Ecto neural progenitor cell (in vitro differentiated cells): Measurements from ENCODE around the gene BPIFB2.
"Not testable (repeated sequence)": the region's sequence is repeated elsewhere in the genome, so short reads cannot be mapped to it uniquely, and the experiment has no call there.

Experiments used
- DNase-seq: peaks from one replicate; pipeline ENCODE4 v3.0.0-alpha.2; 2018; ENCODE audit warnings: low spot score

The BPIFB2 gene, protein sequence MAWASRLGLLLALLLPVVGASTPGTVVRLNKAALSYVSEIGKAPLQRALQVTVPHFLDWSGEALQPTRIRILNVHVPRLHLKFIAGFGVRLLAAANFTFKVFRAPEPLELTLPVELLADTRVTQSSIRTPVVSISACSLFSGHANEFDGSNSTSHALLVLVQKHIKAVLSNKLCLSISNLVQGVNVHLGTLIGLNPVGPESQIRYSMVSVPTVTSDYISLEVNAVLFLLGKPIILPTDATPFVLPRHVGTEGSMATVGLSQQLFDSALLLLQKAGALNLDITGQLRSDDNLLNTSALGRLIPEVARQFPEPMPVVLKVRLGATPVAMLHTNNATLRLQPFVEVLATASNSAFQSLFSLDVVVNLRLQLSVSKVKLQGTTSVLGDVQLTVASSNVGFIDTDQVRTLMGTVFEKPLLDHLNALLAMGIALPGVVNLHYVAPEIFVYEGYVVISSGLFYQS

DNA sequence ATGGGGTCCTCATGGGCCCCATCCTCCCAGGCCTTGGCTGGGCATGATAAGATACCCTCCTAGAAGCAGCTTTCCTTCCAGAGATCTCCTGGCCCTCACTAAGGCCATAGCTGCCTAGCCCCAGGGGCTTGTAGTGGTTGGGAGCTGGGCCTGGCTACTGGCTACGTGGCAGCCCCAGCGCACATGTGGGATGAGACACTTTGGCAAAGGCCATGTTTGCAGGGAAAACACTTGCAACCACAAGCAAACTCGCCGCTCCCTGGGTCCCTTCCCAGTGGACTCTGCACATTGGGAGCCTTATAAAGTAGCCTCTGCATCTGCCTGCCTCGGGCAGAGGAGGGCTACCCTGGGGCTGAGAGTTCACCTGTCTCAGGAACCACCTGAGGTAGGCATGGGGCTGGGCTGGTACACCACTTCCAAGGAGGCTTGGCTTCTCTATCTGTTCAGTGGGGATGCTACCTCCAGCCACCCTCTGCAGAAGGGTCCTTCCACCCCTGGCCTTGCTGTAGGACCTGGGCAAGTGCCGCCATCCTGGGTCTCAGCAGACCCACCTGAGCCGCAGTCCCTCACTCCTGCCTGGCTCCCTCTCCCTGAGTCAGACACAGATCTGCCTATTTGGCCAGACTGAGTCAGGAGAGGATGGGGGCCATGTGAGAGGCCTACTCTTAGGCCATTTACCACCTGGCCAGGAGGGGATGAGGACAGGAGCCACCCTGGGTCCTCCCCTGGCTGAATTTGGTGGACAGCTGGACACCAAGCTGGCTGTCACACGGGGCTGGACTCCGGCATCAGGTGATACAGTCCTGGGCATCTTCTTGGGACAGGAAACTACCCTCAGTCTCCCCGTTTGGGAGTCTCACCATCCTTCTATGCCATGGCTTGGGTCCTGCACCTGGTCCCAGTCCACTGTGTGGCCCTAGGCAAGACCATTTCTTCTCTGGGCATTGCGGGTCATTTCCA is at the start of gene BPIFB2:
BPIFB2 (plus strand) TSS at position 329 of the 960 bp plus-strand sequence. CDS start 871 bp downstream, outside the sequence.
- no peak for DNase-seq

DNA sequence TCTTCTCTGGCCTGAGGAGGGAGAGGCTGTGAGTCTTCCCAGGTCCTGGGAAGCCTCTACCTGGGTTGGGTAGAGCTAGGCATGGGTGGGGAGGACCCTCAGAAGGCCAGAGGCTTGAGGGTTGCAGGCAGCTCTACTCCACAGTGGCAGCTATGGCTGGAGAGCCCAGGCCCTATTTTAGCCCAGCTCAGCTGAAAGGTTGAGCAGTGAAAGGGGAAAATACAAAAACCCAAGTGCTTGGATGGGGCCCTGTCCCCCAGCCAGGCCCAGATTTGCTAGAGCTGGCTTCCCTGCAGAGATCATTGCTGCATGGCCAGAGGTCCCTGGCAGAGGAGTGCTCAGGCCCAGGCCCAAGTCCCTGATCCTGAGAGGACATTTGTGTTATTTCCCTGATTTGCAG is 48.9 kb upstream of the BPIFB2 start:
- DNase-seq, result no peak

- DNase-seq, result no peak
These were observed 47.9 kb upstream of the BPIFB2 start for GRCh38 chr20:32959351-32960221.

DNA sequence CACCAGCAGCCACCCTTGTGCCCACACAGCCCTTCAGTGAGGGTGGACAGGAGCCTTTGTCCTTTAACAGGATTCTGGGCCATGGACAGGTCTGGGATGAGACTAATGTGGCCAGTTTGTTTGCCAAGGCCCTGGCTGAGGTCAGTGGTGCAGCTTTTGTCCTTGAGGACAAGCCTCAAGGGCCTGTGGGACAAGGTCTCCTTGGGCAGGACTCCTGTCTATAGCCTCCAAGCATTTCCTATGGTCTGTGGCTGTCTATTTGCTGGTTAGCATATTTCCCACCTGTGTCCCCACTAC is 47.3 kb upstream of the BPIFB2 start:
- DNase-seq, result no peak

GRCh38 chr20:32960849-32961731 is 46.4 kb upstream of the BPIFB2 start:
- DNase-seq, result peak; percentile 35

DNA sequence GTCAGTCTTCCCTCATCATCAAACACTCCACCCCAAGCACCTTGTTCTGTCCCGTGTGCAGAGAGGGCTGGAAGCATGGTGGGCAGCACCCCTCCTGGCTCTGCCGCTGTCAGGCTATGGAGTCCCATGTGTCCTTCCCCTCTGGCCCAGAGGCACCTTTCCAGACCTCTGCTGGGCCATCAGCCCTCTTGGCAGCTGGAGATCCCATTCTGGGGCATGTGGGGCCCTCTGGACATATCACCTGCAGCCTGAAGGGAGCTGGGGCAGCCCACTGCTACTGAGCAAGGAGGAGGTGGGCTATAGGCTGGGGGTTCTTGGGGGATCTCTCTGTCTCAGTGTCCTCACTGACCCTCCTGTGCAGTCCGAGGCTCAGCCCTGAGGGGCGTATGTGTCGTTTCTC is 45.5 kb upstream of the BPIFB2 start:
- peak; percentile 39 for DNase-seq

GRCh38 chr20:32962646-32963045 is 44.9 kb upstream of the BPIFB2 start:
- not testable (repeated sequence) for DNase-seq

DNA sequence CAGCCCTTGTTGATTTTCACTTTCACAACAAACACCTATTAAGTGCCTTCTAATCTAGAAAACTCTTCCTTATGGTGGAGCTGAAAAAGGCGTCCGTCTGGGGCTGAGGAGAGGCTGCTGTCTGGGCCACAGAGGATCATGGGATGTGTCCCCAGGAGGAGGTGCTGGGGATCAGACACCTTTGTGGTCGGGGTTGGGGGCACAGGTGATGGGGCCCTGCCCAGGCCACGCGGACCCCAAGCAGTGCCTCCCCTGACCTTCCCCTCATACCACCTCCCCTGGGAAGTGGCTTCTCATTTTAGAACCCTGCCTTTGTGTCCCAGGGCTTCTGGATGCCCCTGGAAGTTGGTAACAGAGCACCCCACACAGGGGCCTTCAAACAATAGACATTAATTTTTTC is 44.3 kb upstream of the BPIFB2 start:
- no peak for DNase-seq

DNA sequence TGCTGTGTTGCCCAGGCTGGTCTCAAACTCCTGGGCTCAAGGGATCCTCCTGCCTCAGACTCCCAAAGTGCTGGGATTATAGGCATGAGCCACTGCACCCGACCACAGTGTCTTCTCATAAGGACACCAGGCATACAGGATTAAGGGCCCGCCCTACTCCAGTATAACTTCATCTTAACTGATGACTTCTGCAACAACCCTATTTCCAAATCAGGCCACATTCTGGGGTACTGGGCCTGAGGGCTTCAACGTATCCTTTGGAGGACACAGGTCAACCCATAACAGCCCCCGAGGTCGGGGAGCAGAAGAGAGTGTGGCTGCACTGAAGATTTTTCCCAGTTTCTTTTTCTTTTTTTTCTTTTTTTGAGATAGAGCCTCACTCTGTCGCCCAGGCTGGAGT is 42.9 kb upstream of the BPIFB2 start:
- no peak for DNase-seq

GRCh38 chr20:32965115-32965514 is 42.4 kb upstream of the BPIFB2 start:
- no peak for DNase-seq

DNA sequence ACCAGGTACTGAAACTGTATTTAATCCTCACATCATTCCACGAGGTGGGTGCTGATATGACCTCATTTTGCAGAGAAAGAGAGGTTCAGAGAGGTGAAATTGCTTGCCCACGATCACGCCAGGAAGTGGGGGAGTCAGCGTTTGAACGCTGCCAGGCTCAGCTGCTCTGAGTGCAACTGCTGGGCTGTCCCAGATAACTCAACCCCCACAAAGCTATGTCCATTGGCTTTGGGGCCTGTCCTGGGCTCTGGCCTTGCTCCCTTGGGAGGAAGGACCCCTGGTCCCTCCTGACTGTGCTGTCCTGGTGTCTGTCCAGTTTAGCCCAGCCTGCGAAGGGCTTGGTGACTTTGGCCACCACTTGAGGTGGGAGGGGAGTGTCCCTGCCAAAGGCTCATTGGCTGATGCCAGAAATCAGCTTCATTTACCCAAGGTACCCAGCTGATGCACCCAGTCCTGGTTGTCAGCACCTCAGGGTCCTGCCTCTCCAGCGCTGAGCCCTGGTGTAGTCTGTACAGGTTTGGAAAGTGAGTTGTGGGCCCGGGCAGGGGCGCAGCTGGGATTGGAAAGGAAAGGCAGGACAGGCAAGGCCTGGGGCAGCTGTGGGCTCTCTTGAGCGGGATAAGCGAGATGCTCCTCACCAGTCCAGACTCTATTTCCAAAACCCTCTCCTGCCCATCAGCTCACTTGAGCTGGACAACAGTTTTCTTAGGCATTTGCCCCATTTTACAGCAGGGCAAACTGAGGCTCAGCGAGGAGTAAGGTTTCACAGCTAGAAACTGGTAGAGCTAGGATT is 41.7 kb upstream of the BPIFB2 start:
- DNase-seq, result peak; percentile 29

DNA sequence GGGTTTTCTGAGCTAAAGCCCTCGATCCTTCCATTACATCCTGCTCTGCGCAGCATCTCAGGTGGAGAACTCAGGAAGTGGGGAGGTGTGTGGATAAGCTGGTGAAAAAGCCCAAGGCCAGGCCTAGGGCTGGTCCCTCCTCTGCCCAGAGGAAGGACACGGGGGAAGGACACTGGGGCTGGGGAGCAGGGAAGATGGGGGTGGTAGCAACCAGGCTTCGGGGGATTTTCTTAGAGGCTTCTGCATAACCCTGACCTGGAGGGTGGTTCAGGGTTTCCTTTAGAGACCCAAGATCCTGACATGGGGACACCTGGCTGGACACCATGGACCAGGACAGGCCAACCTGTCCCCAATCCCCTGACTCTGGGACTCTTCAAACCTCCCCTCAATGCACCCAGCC is 41.1 kb upstream of the BPIFB2 start:
- peak; percentile 22 for DNase-seq

DNA sequence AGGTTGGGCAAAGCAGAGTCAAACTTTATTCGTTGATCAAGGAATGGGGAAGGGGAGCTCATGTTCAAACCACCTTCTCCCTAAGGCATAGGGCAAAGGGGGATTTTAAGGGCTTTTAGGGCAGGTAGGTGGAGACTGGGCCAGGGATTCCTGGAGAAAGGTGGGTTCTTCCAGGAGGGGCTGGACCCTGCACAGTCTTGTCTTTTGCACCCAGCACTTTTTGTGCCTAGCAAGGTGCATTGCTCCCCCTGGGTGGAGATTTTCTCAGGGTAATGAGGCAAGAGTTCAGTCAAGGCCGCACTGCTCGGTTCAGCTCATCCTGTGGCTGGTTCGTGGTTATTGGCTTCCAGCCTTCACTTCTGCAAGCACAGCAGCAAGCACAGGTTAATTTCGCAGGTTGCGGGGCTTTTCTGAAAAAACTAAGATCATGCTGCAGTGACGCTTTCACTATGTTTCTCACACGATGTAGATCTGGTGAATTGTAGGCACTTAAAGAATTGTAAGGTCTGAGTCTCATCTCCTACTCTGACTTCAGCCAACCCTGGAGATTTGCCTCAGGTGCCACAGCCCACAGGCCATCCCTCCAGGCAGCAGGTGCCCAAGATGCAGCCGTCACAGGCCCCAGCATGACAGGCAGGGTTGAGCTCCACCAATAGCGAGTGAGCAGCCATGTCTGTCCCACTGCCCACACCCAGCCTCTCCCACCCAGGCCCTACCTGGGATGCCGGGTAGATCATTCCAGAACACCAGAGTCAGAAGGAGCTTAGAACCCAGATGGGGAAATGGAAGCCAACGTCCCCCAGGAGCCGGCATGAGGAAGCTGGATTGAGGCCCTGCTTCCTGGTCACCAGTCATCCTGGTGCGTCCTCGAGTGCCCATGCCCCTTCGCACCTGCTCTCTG is 40.4 kb upstream of the BPIFB2 start:
- DNase-seq, result peak; percentile 42

- peak; percentile 20 for DNase-seq
These were observed 39.5 kb upstream of the BPIFB2 start for GRCh38 chr20:32967961-32968457.

GRCh38 chr20:32968478-32969241 is 38.8 kb upstream of the BPIFB2 start:
- DNase-seq, result peak; percentile 29

DNA sequence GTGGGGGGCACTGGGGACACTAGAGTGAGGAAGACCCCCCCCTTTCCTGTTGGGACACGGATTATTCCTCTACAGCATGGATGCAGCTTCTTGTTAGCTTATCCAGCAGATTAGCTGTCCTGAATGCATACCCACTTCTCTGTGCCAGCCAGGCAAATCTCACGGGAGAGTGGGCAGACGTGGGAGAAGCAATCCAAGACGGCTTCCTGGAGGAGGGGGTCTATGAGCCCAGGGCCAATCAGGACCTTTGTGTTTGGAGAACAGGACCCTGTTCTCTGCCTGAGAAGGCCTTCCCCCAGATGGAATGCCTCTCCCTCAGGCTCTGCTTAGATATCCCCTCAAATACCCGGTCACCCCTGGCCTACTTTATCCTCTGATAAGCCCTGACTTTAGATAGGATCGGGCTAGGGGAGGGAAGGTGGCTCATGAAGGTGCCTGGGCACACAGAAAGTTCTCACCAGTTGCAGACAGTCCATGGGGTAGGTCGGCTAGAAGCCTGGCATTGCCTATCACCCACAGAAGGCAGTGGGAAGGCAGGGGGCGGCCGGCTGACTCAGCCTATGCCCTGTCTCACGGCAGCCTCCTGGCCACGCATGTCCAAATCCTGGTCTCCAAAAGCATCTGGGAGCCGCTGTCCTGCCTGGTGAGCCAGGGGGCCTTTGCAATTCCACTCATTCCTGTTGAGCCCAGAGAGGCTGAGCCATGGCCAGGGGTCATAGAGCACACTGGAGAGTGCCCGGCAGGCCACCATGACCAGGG is 38.0 kb upstream of the BPIFB2 start:
- peak; percentile 41 for DNase-seq
